ENCODE data around the gene S100A9.
"Not testable (repeated sequence)": the region's sequence is repeated elsewhere in the genome, so short reads cannot be mapped to it uniquely, and the experiment has no call there.

Gene S100A9
- total RNA-seq: 0.31 to 4.6 (median 2.5) reads per million in 4 donors

DNA sequence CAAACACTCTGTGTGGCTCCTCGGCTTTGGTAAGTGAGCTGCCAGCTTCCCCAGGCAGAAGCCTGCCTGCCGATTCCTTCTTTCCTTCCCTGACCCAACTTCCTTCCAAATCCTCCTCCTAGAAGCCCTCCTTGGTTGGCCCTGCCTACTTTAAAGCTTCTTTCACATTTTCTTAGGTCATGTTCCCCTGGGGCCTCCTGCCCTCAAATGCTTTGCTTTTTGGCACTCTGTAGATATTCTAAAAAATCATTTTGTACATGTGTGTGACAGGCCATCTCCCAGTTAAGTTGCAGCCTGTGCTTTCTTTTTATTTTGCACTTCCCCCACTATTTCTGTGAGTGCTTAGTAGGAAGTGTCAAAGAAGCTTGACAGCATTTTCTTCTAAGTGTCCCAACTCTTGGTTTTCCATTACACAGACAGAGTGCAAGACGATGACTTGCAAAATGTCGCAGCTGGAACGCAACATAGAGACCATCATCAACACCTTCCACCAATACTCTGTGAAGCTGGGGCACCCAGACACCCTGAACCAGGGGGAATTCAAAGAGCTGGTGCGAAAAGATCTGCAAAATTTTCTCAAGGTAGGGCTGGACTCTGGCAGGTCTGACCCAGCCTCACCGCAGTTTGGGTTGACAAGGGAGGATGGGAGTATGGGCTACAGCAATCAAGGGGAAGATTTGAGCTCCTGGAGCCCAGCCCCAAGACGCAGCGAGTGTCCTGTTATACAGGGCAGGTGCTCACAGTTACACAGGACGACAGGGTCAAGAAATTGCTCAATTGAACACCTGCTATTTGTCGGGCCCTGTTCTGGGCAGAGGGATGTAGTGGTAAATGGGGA lies at the start of gene S100A9:
Gene S100A9 (plus strand): TSS at position 2 of the 838 bp plus-strand sequence. CDS start 430 bp downstream, at position 432.
- no peak for DNase-seq

GRCh38 chr1:153308540-153308939 lies 49.1 kb upstream of the S100A9 start:
- no peak for DNase-seq

GRCh38 chr1:153309441-153309840 lies 48.2 kb upstream of the S100A9 start:
- no peak for DNase-seq

DNA sequence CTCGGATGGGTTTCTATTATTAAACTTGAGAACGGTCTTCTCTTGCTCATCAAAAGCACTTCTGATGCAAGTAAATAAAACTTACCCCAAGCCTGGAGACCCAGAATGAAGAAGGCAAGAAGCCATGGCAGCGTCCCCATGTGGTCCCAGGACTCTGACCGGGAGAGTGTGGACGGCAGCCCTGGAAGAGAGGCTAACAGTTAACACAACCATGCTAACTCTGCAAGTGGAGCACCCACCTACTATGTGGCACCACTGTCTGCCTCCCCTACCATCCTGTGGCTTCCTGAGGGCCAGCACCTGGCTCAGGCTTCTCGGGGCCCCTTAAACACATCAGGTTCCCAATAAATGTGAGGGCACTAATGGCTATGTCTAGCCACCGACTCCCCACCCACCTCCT lies 47.1 kb upstream of the S100A9 start:
- DNase-seq: no peak

DNA sequence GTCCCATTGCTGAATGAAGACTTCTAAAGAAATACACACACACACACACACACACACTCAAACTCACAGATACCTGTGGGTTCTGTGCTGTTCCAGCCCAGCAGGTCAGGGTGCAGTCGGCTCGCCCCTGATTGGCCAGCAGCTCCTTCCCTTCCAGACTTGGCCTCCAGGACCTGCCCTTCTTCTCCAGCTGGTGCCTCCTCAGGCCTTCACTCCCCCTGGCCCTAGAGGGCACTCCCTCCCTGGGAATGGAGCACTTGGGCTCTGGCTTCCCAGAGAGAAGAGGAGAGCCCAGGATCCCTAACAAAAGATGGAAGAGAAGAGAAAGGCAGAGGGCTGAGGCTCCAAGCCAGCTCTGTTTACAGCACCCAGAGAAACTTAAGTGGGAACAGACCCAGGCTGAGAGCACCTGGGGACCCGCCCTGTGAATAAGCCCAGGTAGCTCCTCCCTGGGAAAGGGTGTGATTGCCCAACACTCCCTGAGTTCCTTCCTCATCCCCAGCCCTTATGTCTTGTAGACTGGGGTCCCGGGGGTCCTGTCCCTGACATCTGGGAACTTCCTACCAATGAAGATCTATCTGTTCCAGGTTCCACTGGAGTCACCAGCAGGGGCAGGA lies 45.0 kb upstream of the S100A9 start, which contains the start of gene PGLYRP3:
Gene PGLYRP3 (minus strand): TSS at position 383 of the 617 bp plus-strand sequence. CDS start 2,287 bp downstream, outside the sequence.
- DNase-seq: no peak

- no peak for DNase-seq
These were observed 44.4 kb upstream of the S100A9 start for GRCh38 chr1:153313288-153313687.

DNA sequence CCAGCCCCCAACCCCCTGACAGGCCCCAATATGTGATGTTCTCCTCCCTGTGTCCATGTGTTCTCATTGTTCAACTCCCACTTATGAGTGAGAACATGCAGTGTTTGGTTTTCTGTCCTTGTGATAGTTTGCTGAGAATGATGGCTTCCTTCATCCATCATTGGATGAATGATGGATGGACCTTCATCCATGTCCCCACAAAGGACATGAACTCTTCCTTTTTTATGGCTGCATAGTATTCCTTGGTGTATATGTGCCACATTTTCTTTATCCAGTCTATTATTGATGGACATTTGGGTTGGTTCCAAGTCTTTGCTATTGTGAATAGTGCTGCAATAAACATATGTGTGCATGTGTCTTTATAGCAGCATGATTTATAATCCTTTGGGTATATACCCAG lies 43.3 kb upstream of the S100A9 start:
- not testable (repeated sequence) for DNase-seq

GRCh38 chr1:153316013-153316412 lies 41.6 kb upstream of the S100A9 start:
- not testable (repeated sequence) for DNase-seq

DNA sequence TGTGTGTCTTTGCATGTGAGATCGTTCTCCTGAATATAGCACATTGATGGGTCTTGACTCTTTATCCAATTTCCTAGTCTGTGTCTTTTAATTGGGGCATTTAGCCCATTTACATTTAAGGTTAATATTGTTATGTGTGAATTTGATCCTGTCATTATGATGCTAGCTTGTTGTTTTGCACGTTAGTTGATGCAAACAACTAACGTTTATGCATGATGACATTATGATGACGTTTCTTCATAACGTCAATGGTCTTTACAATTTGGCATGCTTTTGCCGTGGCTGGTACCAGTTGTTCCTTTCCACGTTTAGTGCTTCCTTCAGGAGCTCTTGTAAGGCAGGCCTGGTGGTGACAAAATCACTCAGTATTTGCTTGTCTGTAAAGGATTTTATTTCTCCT lies 39.5 kb upstream of the S100A9 start:
- DNase-seq: not testable (repeated sequence)

GRCh38 chr1:153322568-153322967 lies 35.1 kb upstream of the S100A9 start:
- no peak for DNase-seq

DNA sequence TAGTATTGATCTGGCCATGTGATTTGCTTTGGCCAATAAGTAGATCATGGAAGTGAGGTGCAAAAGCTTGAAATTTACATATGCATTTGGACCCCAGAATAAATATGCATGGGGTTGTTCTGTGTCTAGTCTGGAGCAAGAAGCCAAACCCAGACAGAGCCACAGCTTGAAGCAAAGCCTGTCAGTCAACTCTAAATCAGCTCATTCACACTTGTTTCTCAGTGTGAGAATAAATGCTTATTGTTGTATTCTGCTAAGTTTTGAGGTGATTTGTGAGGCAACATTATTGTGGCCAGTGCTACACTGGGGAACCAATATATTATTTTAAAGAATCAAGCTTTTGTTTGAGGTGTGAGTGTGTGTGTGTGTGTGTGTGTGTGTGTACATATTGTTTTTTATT lies 32.7 kb upstream of the S100A9 start:
- DNase-seq: no peak

DNA sequence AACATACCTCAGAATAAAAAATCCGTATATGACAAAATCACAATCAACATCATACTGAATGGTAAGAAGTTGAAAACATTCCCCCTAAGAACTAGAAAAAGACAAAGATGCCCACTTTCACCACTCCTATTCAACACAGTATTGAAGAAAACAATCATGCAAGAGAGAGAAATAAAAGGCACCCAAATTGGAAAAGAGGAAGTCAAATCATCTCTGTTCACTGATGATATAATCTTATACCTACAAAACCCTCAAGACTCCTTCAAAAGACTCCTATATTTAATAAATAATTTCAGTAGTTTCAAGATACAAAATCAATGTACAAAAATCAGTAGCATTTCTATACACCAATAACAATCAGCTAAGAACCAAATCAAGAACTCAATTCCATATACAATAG lies 23.8 kb upstream of the S100A9 start:
- DNase-seq: no peak

- DNase-seq: no peak
These were observed 21.0 kb upstream of the S100A9 start for GRCh38 chr1:153336650-153337049.

DNA sequence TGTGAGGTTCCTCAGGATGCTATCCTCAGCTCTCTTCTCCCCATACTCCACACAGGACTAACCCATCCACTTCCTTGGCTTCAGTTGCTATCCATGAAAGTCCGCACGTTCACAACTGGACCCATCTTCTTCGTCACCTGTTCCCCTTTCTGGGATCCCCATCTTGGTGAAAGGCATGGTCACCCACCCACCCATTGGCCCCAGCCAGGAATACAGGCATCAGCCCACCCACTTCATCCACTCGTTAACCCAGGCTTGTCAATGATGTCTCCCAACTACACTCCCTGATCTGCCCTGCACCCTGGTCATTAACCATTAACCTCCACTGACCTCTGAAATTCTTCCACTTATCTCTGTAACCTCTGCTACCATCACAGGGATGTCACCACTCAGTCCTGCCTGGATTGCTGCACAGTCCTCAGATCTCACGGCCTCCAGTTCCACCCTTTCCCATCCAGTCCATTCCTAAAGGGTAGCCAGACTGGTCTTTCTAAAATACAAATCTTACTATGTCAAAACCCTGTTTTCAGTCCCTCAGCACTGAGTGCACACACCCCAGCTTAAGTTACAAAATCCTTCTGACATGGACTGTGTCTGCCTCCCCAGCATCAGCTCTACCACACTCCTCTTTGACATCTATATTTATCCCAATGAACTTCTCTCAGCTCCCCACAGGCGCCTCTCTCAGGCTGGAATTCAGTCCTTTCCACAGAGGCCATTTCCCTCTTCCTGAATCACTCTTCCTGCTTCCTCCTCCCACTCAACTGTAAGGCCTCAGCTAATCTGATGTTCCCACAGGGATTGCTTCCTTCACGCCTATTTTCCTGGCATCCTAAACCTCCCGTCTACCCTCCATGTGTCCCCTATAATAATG lies 19.4 kb upstream of the S100A9 start:
- DNase-seq: no peak

- no peak for DNase-seq
These were observed 17.9 kb upstream of the S100A9 start for GRCh38 chr1:153339802-153340201.

- DNase-seq: no peak
These were observed 17.3 kb upstream of the S100A9 start for GRCh38 chr1:153340356-153340755.

DNA sequence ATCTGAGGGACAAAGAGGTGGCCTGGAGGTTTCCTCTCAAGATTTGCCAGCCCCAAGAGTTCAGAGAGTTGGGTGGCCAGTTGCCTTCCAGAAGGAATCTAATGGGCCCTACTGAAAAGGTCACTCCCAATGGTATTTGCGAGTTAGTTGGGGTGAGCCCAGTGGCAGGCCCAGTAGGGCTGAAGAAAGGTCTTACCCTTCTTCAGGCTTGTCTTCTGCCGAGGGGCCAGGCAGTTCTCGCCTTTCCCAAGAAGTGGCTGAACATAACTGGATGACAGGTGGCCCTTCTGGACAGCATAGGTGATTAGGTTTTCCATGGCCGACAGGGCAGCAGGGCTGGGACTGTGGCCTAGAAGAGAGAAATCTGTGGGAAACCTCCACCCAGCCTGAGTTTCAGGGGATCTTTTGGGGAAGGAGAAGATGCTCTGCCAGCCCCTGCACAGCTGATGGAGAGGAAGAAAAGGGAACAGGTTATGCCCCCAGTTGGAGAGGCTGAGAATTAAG lies 16.2 kb upstream of the S100A9 start:
- DNase-seq: no peak

DNA sequence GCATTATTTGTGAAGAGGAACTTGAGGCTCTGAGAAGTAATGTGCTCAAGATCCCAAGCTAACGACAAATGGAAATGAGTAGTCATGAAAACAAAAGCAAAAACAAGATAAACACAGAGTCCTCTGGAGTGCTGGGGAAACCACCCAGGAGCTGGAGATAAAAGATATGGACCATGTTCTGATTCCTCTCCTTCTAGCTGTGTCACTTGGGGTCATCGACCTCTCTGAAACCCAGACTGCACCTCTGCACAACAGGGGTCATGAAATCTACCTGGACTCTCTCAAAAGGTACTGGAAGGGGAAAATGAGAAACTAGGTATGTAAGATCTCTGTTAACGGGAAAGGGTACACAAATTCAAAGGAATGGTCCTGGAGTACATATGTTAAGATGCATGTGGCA lies 15.5 kb upstream of the S100A9 start:
- no peak for DNase-seq

DNA sequence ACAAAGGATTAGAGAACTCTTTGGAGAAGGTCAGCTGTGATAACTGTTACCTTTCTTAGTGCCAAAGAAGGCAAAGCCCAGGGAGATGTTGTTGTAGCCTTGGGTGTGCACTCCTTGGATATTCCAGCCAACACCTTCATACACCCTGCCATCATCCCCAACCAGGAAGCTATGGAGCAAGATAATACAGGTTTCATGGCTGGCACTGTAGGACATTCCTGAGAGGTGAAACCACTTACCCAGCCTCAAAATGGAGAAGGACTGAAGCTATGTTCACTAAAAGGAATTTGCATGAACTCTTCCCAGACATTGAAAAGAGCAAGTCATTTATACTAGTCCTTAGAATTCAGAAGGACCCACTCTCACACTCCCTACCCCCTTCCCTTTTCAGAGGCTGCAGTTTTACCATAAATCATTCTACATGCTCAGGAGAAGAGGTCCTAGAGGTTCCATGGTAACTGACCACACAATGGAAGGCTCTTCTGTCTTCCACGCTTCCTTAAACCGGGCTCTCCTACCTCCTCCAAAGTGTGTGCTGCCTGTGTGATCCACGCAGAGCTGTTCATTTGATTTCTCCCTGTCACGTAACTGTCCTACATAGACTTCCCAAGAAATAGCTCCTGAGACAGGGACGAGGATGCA lies 14.5 kb upstream of the S100A9 start:
- no peak for DNase-seq

GRCh38 chr1:153343811-153344717 lies 13.6 kb upstream of the S100A9 start:
- peak in 1 of 5 donors; percentile 33 for DNase-seq

DNA sequence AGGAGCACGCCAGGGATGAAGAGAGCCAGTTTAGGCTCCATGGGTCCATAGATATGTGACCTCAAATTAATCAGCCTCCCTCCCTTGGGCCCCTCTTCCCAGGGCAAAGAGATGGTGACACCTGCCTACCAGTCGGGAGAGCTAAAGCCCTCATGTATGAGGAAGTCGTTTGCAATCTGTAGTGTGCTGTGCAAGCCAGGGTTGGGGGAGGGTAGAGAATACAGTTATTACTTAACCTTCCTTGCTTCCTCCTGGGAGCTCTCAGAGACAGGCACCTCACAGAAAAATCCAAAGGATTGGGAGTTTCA lies 13.0 kb upstream of the S100A9 start:
- no peak for DNase-seq

Data from T-helper 1 cell (primary cell).